KBM-7 (cell line): Measurements from ENCODE around the gene ELL2.
"Not testable (repeated sequence)": the region's sequence is repeated elsewhere in the genome, so short reads cannot be mapped to it uniquely, and the experiment has no call there.

ENCODE experiments used
- DNase-seq: peaks from one replicate; pipeline ENCODE4 v3.0.0-alpha.2; 2015
- in situ Hi-C: fragments of 300-500 bp; cut with MboI; formaldehyde crosslinking; loops from 2 replicates; pipeline ENCODE4 v1.14.3; 2020; ENCODE audit warnings: low sequenced_read_pairs, low pct_unique_long_range_greater_than_20kb, mixed read lengths

ELL2 gene

DNA sequence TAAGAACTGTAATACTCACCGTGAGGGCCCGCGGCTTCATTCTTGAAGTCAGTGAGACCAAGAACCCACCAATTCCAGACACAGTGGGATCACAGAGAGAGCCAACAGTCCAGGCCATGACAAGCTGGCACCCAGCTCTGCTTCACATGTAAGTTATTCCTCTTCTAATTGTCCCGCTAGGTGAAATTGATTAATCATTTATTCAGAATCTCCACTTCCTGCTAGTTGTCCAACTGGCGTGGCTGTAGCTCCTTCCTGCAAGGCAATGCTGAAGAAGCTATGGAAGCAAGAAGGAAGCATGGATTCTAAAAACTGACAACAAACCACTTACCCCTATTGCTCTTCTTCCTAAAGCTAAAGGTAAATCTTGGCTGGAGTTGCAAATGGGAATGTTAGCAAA is 109.1 kb downstream of the ELL2 start:
- in situ Hi-C loops: loop anchor here (10.0 kb wide), 1 partner anchor 482 kb away; no protein-coding TSS in a partner anchor
- no peak for DNase-seq

DNA sequence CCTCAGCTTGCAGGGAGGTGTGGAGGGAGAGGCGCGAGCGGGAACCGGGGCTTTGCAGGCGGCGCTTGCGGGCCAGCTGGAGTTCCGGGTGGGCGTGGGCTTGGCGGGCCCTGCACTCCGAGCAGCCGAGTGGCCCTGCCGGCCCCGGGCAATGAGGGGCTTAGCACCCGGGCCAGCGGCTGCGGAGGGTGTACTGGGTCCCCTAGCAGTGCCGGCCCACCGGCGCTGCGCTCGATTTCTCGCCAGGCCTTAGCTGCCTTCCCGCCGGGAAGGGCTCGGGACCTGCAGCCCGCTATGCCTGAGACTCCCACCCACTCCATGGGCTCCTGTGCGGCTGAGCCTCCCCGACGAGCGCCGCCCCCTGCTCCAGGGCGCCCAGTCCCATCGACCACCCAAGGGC is 110.5 kb downstream of the ELL2 start:
- in situ Hi-C loops: loop anchor here (10.0 kb wide), 1 partner anchor 484 kb away; no protein-coding TSS in a partner anchor

DNA sequence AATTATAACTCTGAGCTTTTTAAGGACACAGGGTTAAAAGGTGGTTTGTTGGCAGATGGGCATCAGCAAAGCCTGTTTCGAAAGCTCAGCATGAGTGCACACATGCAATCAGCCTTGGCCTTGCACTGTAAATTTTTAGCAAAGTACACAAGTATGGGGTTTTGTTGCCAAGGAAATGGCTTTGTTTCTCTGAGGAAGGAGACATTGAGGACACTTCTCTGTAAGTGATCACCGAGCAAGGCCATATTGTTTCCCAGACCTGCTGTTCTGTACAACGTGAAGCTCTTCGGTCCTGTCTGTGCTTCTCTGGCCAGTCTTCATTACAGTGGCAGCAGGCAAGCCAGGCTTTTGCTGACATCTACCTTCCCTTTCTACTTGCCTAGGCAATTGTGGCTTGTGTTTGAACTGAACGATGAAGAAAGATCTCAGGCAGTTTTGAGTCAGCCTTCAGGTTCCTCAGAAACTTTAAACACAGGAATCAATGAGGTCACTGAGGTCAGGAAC is 111.2 kb downstream of the ELL2 start:
- no peak for DNase-seq
- in situ Hi-C loops: loop anchor here (10.0 kb wide), 1 partner anchor 484 kb away; no protein-coding TSS in a partner anchor

More for the DNA sequence above, 110.5 kb downstream of the ELL2 start:
- not testable (repeated sequence) for DNase-seq

DNA sequence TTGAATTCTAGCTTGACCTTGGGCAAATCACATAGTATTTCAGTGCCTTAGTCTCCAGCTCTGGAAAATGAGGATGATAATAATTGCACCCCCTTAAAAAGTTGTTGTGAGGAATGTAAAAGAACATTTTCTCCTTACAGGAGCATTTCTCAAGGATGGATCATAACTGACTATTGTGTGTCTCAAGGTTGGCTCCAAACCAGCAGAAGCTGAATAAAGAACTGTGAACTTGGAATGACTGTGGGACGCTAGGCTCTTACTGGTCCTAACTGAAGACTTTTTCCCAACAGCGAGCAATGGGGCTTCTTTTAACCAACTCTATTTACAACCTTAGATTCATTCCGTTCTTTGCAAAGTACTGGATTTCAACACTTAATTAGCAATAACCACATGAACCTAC is 113.0 kb downstream of the ELL2 start:
- no peak for DNase-seq
- in situ Hi-C loops: loop anchor here (25.0 kb wide), 1 partner anchor 186 kb away; no protein-coding TSS in a partner anchor

DNA sequence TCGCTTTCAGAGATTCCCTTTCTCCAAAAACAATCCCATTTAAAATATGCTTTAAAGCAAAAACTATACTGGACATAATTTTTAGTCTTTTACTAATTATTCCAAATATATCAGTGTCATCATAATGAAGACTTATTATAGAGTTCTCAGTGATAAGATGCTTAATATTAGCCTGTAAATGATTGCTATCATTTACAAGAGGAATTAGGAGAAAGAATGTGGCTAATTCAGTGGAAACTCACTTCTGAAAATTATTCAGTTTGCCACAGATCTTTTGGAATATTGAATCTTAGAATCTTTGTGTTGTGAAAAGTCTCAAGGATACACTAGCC is 114.4 kb downstream of the ELL2 start:
- in situ Hi-C loops: loop anchor here (25.0 kb wide), 1 partner anchor 185 kb away; no protein-coding TSS in a partner anchor
- no peak for DNase-seq

DNA sequence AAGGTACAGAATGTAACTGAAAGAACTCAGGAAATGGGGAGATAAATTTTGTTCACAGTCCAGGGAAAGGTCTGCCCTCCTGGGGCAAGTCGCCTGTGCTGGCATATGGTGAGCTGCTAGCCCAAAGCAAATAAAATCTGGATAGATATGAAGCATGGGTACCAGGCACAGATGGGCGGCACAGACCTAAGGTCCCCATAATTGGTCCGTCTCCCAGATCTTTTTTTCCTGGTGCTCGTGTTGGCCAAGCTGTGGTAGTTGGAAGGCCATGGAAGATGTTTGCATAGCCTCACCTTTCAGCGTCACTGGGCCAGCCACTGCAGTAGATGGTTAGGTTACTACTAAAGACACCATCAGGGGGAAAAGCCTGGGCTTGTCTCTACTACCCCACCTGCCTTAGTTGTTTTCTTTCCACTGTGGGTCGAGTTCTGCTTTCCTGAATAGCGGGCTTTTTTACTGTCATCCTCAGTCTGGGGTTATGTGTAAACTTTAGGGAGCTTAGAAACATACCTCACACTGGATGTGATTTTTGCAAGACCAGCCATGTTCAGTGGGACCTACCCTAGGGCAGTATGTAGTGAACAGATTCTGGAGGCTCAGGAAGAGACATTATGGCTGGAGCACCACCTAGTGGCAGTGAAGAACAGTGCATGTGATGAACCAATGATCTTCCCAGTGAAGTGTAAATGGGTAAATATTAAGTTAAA is 114.9 kb downstream of the ELL2 start:
- peak; percentile 75 for DNase-seq
- in situ Hi-C loops: loop anchor here (25.0 kb wide), 1 partner anchor 184 kb away; no protein-coding TSS in a partner anchor

DNA sequence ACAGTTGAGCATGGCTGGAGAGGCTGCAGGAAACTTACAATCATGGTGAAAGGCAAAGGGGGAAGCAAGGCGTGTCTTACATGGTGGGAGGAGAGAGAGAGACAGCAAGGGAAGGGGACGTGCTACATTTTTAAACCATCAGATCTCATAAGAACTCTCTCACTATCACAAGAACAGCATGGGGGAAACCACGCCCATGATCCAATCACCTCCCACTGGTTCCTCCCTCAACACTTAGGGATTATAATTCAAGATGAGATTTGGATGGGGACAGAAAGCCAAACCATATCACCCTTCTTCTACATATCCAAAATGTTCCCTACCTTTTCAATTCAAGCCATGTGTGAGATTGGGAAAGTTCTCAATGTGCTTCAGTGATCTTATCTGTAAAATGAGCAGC is 116.3 kb downstream of the ELL2 start:
- in situ Hi-C loops: loop anchor here (25.0 kb wide), 1 partner anchor 183 kb away; no protein-coding TSS in a partner anchor
- DNase-seq: no peak

DNA sequence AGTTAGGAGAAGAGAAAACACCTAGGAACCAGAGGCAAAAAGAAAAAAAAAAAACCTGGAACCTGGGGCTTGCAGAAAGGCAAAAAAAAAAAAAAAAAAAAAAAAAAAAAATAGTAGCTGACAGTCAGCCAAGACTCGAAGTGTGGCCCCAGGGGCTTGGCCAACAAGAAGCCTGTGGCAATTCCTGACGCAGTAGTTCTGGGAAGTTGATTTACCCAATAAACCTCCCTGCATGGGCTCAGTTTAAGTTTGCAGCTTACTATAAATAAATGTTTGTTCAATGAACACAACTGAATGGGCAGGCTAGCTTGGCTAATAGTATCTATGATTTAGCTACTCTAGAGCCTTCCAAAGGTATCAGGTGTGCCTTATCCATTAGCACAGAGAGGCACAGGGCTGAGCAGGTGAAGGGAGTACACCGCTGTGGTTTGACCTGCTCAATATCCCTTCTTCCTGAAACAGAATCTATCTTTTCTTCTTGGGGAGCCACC is 117.9 kb downstream of the ELL2 start:
- in situ Hi-C loops: loop anchor here (25.0 kb wide), 1 partner anchor 181 kb away; no protein-coding TSS in a partner anchor
- no peak for DNase-seq

- DNase-seq: peak; percentile 95
- in situ Hi-C loops: loop anchor here (25.0 kb wide), 1 partner anchor 181 kb away; no protein-coding TSS in a partner anchor
Measured at GRCh38 chr5:95842854-95843544, 118.7 kb downstream of the ELL2 start.

GRCh38 chr5:95841914-95842812 is 119.5 kb downstream of the ELL2 start:
- DNase-seq: no peak
- in situ Hi-C loops: loop anchor here (25.0 kb wide), 1 partner anchor 180 kb away; no protein-coding TSS in a partner anchor

DNA sequence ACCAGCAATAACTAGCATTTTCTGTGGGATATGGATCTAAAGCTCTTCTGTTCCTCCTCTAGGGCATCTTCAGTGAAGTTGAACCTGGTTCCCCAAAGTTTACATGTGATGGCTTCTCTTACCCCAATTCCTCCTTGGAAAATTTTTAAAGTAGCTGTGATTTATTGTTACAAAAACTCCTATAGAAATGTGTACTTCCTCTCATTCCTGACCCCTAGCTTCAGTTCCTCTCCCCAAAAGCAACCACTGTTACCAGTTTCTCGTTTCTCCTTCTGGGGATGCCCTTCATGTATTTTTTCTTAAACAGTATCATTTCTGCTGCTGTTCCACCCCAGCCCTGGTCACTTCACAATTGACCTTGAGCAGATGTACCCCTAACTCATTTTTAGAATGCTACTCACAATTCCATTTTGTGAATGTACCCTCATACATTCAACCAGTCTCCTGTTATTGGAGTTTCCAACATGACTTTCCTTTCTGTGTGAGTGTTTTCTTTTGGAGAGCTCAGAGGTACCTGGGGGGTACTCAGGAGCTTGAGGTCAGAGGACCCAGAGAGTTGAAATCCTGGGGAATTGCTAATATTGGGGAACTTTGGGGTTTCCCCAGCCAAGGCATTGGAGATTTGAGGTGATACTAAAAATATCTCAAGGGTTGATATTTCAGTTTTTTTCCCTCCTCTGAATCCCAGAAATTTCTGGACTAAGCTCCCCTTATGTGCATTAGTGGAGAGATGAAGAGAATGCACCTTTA is 120.5 kb downstream of the ELL2 start:
- in situ Hi-C loops: loop anchor here (25.0 kb wide), 1 partner anchor 179 kb away; no protein-coding TSS in a partner anchor
- no peak for DNase-seq

DNA sequence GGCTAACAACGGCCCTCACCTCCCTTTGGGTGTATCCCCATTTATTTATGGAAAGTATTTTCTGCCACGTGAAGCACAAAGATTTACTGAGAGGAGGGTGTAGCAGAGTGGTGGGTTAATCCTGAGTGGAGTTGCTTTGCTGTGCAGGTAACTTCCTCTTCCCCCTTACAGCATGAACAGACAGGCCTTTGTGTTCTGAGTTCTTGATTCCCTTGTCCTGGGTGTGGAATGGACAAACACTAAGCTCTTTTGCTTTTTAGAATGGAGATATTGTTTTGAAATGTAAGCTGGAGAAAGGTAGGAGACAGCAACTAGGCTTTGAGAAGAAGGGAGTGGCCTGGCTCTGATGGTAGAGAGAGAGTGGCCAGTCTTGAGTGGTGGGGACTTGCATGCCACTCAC is 122.0 kb downstream of the ELL2 start:
- in situ Hi-C loops: loop anchor here (25.0 kb wide), 1 partner anchor 177 kb away; no protein-coding TSS in a partner anchor
- no peak for DNase-seq

GRCh38 chr5:95838556-95838955 is 123.1 kb downstream of the ELL2 start:
- DNase-seq: no peak
- in situ Hi-C loops: loop anchor here (25.0 kb wide), 1 partner anchor 176 kb away; no protein-coding TSS in a partner anchor

GRCh38 chr5:95838001-95838520 is 123.6 kb downstream of the ELL2 start:
- in situ Hi-C loops: loop anchor here (25.0 kb wide), 1 partner anchor 176 kb away; no protein-coding TSS in a partner anchor
- no peak for DNase-seq

DNA sequence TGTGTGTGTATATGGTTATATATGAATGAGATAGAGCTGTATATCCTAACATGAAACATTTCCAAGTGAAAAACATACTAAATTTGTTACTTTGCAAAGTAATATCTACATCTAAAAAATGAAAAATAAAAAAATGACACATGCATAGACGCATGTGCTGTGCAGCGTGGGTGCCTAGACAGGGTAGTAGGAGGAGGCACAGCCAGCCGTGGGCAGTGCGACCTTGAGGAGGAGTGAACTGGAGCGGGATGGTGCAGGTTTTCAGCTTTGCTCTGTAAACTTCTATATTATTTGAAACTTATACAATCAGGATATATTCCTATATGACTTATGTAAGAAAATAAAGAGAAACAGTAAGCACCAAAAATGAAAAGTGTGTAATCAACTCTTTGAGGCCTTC is 124.2 kb downstream of the ELL2 start:
- in situ Hi-C loops: loop anchor here (25.0 kb wide), 1 partner anchor 175 kb away; no protein-coding TSS in a partner anchor
- no peak for DNase-seq

DNA sequence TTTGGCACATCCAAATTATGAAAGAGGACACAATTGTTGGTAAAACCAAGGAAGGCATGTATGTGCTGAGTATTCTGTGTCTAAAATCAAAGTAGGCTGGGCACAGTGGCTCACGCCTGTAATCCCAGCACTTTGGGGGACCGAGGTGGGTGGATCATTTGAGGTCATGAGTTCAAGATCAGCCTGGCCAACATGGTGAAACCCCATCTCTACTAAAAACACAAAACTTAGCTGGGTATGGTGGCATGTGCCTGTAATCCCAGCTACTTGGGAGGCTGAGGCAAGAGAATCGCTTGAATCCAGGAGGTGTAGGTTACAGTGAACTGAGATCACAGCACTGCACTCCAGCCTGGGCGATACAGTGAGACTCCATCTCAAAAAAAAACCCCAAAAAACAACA is 124.7 kb downstream of the ELL2 start:
- DNase-seq: not testable (repeated sequence)
- in situ Hi-C loops: loop anchor here (25.0 kb wide), 1 partner anchor 175 kb away; no protein-coding TSS in a partner anchor

- no peak for DNase-seq
- in situ Hi-C loops: loop anchor here (25.0 kb wide), 1 partner anchor 174 kb away; no protein-coding TSS in a partner anchor
Measured at GRCh38 chr5:95836544-95836943, 125.1 kb downstream of the ELL2 start.
